Hematopoietic multipotent progenitor cell treated with erythropoietin and hydrocortisone succinate and interleukin-3 and kit ligand, for 4 days (in vitro differentiated cells): ENCODE data around the gene CDK15.

Experiments
- DNase-seq: peaks from one replicate; pipeline ENCODE4 v3.0.0-alpha.2; 2015

CDK15 gene

DNA sequence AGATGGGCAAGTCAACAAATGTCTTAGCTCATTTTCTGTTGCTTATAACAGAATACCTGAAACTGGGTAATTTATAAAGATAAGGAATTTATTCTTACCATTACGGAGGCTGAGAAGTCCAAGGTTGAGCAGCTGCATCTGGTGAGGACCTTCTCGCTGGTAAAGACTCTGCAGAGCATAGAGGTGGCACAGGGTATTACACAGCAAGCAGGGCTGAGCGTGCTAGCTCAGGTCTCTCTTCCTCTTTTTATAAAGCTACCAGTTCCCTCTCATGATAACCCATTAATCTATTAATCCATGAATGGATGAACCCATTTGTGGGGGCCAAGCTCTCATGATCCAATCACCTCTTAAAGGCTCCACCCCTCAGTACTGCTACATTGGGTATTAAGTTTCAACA, 109.1 kb downstream of the CDK15 start:
- DNase-seq: peak; percentile 70

GRCh38 chr2:201916565-201916964, 110.2 kb downstream of the CDK15 start:
- no peak for DNase-seq

DNA sequence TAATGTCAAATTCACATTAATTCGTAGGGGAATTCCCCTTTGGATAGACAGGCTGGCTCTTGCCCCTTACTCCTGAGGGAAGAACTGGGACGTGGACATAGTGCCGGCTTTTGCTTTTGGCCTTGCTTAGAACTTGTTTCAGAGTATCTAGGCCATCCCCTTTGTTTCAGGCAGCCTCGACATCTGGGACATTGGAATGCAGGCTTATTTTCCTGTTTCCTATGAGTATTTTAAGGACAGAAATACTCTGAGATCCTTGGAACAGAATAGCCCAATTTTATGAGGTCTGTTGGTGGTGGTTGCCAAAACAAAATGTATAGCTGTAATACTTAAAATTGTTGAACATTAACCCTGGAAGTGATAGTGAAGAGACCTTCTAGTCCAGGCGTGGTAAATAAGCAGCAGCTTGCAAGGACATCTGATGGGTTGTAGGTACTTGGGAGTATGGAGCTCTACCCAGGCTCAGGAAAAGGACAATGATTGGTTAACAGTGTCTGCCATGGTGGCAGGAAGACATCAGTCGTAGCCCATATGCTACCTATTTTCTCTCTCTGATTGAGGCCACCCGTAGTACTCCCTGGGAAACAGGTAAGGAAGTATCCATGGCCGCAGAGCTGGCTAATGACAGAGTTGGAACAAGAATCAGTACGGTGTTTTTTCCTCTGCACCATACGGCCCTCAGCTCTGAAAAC, 112.4 kb downstream of the CDK15 start:
- DNase-seq: no peak

GRCh38 chr2:201919308-201919634, 112.9 kb downstream of the CDK15 start:
- DNase-seq: no peak

GRCh38 chr2:201923436-201924328, 117.3 kb downstream of the CDK15 start:
- DNase-seq: no peak

- DNase-seq: no peak
Measured at GRCh38 chr2:201924453-201924852, 118.1 kb downstream of the CDK15 start.

DNA sequence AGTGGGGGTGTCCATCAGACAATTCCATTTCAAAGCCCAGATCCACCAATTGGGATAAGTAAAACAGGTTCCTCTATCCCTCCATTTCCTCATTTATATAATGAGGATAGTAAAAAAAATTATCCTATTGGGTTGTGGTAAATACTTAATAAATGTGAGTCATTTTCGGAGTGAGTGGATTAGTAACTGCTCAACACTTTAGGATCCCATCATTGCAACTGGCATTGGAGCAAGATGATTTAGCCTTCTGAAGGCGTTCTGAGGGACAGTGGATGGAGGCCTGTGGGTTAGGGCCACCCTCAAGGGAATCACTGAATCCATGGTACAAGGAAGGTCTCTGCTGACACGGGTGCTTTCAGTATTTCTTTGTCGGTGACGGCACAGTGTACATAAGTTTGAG, 118.7 kb downstream of the CDK15 start:
- DNase-seq: no peak

- no peak for DNase-seq
Measured at GRCh38 chr2:201926067-201926466, 119.7 kb downstream of the CDK15 start.

DNA sequence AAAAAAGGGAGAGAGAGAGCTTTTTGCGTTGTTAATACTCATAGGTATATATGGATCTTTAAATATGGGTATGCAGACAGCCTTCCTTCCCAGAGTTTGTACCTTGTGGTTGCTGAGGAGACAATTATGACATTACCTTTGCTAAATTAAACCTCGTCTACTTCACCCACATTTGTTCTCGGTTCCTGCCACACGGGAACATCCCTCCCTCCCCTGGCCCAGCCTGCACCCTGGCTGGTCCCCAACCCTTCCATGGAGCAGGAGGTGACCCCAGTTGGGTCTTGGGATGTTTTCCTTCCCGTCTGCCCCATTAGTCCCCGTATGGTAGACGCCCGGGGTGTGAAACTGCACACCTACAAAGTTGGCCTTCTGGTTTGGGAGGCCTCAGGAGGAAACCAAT, 122.0 kb downstream of the CDK15 start:
- no peak for DNase-seq

GRCh38 chr2:201929281-201930026, 123.1 kb downstream of the CDK15 start:
- no peak for DNase-seq

DNA sequence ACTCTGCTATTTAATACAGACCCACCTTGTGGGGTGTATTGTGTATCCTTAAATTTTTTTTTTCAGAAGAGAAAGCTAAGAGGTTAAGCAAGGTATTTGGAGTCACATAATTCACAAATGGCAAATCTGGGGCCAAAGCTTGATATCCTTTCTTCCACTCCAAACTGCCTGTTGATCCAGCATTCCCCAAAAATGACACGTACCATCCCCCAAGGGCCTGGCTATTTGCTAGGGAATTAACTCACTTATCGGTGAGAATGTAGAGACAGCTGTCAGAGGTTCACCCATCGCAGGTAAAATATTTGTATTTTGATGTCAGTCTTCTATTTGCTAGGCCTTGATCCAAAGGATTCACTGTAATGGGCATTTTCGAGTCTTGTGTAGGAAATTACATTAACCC, 123.7 kb downstream of the CDK15 start:
- DNase-seq: no peak

DNA sequence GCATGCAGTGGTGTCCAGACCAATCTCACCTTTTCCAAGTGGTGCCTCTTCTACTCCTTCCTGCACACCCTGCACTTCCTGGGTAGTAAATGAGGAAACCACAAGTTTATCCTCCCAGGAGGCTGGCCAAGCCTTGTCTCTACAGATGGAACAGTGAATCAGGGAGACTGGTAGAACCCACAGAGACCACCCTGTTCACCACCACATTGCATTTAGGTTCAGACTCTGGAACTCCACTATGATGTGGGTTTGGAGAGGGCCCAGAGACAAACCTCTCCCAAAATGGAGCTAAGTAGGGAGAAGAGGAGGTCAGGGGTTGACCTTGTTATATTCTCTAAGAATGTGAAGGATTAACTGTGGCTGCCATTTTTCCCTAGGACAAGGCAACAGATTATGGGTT, 124.5 kb downstream of the CDK15 start:
- DNase-seq: no peak

DNA sequence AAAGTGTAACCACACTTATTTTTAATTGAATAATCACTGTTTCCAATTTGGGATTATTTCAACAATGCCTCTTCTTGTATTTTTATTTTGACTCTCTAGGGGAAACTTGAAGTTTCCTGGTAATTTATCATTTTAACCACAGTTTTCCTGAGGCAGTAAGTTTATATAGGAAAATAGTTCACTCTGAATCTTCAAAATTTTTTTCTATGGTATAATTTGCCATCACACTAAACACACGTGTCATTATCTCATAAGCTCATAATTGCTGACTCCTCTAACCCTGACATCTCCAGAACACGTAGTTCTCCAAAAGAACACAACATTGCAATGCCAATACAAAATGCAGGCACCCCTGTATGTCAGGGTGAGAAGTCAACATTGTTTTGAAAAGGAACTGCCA, 125.1 kb downstream of the CDK15 start:
- DNase-seq: no peak

DNA sequence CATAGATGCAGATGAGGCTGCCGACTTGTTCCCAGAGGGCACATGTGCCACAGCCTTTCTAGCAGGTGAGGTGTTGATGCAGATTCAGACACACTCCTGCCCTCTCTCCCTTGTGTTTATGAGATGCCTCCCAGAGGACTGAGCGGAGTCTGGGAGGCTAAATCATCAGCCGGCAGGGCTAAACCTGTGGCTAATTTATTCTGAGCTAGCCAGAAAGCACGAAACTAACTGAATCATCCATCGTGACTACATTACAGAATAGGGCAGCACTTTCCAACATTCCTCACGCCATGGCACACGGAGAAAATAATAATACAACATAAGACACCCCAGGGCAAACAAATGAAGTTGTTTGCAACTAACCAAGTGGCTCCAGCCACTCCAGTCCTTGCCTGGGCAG, 125.6 kb downstream of the CDK15 start:
- no peak for DNase-seq

- DNase-seq: no peak
Measured at GRCh38 chr2:201932511-201932910, 126.2 kb downstream of the CDK15 start.

DNA sequence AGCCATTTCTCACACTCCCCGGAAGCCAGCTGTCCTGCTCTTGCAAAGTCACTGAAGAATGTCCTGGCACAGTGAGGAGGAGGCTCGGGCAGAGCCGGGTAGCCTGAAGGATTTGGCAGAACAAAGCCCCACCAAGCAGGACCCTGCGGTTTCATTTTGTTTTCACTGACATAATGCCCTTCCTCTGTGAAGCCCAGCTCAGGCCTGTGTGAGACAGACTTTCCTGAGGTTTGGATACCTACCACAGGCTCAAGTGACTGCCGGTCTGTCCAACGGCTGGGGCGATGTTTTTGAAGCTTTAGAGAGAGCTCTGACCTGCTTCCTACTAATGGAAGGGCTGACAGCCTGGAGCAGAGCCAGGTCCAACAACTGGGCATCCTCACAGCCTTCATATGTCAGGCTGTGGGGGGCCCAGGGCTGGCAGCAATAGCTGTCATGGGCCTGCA, 127.5 kb downstream of the CDK15 start:
- peak; percentile 8 for DNase-seq

GRCh38 chr2:201936817-201937216, 130.5 kb downstream of the CDK15 start:
- DNase-seq: no peak

- DNase-seq: no peak
Measured at GRCh38 chr2:201937343-201937742, 131.0 kb downstream of the CDK15 start.

DNA sequence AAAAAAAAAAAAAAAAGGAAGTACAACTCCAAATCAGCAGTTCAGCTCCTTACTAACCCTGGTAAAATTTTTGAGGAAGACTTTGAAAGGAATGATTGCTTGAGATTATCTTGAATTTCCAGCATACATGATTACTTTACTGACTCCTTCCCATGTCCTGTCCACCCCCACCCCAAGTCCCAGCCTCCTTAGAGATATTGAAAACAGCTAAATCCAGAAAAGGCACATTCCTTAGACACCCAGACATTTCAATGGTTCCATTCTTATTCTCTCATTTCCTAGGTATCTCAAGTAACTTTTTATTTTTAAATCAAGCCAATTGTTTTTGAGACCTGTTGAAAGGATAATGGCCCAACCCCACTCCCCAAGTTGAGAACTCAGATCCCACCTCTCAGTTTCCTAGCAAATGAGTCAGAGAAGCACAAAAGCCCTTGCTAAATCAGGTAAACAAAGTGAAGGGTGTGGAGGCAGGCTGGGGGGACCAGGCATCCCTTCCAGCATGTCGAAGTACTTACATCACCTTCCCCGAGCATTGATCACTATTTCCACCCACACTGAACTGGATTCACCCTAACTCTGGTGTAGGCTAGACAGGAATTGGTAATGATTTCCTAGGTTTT, 131.9 kb downstream of the CDK15 start:
- DNase-seq: no peak

DNA sequence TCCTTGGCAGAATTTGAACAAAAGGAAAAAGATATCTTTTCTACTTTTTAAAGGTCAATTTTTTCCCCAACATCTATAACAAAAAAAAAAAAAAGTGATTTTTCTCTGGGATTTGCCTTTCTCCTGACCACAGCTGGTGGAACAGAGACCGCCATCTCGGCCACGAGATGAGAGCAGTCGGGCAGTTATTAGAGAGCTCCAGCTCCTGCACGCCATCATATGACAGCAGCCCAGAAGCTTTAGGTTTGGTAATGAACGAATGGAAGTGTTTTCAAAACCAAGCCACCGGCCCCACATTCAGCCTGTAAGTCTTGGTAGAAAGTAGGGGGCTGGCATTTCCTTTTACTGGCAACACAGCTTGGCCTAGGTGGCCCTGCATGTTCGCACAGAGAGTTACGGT, 132.4 kb downstream of the CDK15 start:
- DNase-seq: no peak

- no peak for DNase-seq
Measured at GRCh38 chr2:201939453-201939941, 133.2 kb downstream of the CDK15 start.

DNA sequence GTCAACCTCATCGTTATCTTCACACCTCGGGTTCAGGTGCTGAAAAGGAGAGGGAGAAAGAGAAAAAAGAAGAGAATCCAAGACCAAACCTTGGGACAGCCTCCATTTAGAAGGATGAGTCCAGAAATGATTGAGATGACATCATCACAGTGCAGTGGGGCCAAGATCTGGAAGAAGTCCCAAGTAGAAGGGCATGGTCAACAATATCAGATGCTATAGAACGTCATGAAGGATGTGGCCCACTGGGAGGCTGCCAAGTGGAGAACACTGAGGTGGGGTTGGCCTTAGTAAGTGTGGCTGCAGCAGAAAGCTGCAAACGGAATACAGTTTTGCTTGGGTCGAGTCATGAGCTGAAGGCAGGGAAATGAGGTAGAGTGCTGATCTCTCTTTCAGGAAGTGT, 136.2 kb downstream of the CDK15 start:
- no peak for DNase-seq
